ENCODE measurements around the gene MGAT1.

The MGAT1 gene

GRCh38 chr5:180839935-180840334, 37.3 kb upstream of the MGAT1 start:
- DNase-seq = no peak
- 95% methylated on average over 3 of the region's 3 CpGs for WGBS
- H2BK120ac ChIP-seq (ENCODE audit: low read depth, low read length) = no peak overlapping the region

GRCh38 chr5:180839227-180839626, 36.6 kb upstream of the MGAT1 start:
- no peak overlapping the region for H3K14ac ChIP-seq (ENCODE audit: low read length in 2 of 2)
- H3K4ac ChIP-seq (ENCODE audit: low read depth in 1 of 2, low read length in 2 of 2) = no peak overlapping the region
- no peak for DNase-seq
- no peak overlapping the region for H3K4me3 ChIP-seq (ENCODE audit: insufficient read depth in 1 of 2, low read depth in 1 of 2, low read length in 2 of 2)
- no peaks in the 10 kb centered on the region for H3K27me3 ChIP-seq (ENCODE audit: control insufficient read depth in 1 of 2, insufficient read depth in 1 of 2, low read length in 2 of 2)
- H3K4me1 ChIP-seq (ENCODE audit: control insufficient read depth, insufficient read depth, low read depth, low read length) = no peaks in the 10 kb centered on the region
- H2BK5ac ChIP-seq (ENCODE audit: low read depth, low read length, poor library complexity, severe bottlenecking) = no peak overlapping the region
- H3K9me3 ChIP-seq (ENCODE audit: control insufficient read depth, low read length) = no peaks in the 10 kb centered on the region
- H3K27ac ChIP-seq (ENCODE audit: low read length, poor library complexity, severe bottlenecking) = no peak overlapping the region
- H2BK120ac ChIP-seq (ENCODE audit: low read depth, low read length) = no peak overlapping the region
- H4K91ac ChIP-seq (ENCODE audit: low read length) = no peak overlapping the region
- no peak overlapping the region for H2AK5ac ChIP-seq (ENCODE audit: low read length, severe bottlenecking)
- H2BK15ac ChIP-seq (ENCODE audit: low read depth, poor library complexity, severe bottlenecking) = no peak overlapping the region
- H3K4me2 ChIP-seq (ENCODE audit: low read length, poor library complexity, severe bottlenecking) = no peak overlapping the region
- no peak overlapping the region for H2AFZ ChIP-seq (ENCODE audit: low read depth, low read length)
- H2BK12ac ChIP-seq (ENCODE audit: low read length in 2 of 2) = no peak overlapping the region
- H3K23ac ChIP-seq (ENCODE audit: low read length in 2 of 2) = no peak overlapping the region
- H3K9ac ChIP-seq (ENCODE audit: low read length) = no peak overlapping the region
- H4K8ac ChIP-seq (ENCODE audit: low read length) = no peak overlapping the region
- no peak overlapping the region for H3K18ac ChIP-seq (ENCODE audit: low read depth in 1 of 2, low read length in 2 of 2)
- 89% methylated on average over 2 of the region's 2 CpGs for WGBS
- H3K79me1 ChIP-seq (replicated peaks; ENCODE audit: low read length, poor library complexity, severe bottlenecking) = no peaks in the 10 kb centered on the region
- peaks cover 4 to 41% of the 10 kb centered on the region in 2 experiments for H3K36me3 ChIP-seq (ENCODE audit: control insufficient read depth in 1 of 2, insufficient read depth in 2 of 2, low read depth in 1 of 2, low read length in 2 of 2)

More at GRCh38 chr5:180839935-180840334, 37.3 kb upstream of the MGAT1 start:
- Histone ChIP-seq H4K8ac (ENCODE audit: low read length) (no peak overlapping the region), H2AK5ac (ENCODE audit: low read length, severe bottlenecking) (no peak overlapping the region), H3K4ac (ENCODE audit: low read depth in 1 of 2, low read length in 2 of 2) (no peak overlapping the region), H3K27me3 (ENCODE audit: control insufficient read depth in 1 of 2, insufficient read depth in 1 of 2, low read length in 2 of 2) (no peaks in the 10 kb centered on the region), H3K9ac (ENCODE audit: low read length) (no peak overlapping the region), H3K4me2 (ENCODE audit: low read length, poor library complexity, severe bottlenecking) (no peak overlapping the region), H2AFZ (ENCODE audit: low read depth, low read length) (no peak overlapping the region), H3K18ac (ENCODE audit: low read depth in 1 of 2, low read length in 2 of 2) (no peak overlapping the region), H3K4me1 (ENCODE audit: control insufficient read depth, insufficient read depth, low read depth, low read length) (peaks cover 2% of the 10 kb centered on the region), H3K14ac (ENCODE audit: low read length in 2 of 2) (no peak overlapping the region), H2BK15ac (ENCODE audit: low read depth, poor library complexity, severe bottlenecking) (no peak overlapping the region), H2BK5ac (ENCODE audit: low read depth, low read length, poor library complexity, severe bottlenecking) (no peak overlapping the region), H3K36me3 (ENCODE audit: control insufficient read depth in 1 of 2, insufficient read depth in 2 of 2, low read depth in 1 of 2, low read length in 2 of 2) (peaks cover 4 to 34% of the 10 kb centered on the region in 2 experiments), H3K9me3 (ENCODE audit: control insufficient read depth, low read length) (no peaks in the 10 kb centered on the region), H4K91ac (ENCODE audit: low read length) (no peak overlapping the region), H3K23ac (ENCODE audit: low read length in 2 of 2) (no peak overlapping the region), H2BK12ac (ENCODE audit: low read length in 2 of 2) (peak overlapping the region in 1 of 2 experiments; percentile 24), H3K4me3 (ENCODE audit: insufficient read depth in 1 of 2, low read depth in 1 of 2, low read length in 2 of 2) (no peak overlapping the region), H3K27ac (ENCODE audit: low read length, poor library complexity, severe bottlenecking) (no peak overlapping the region), H3K79me1 (replicated peaks; ENCODE audit: low read length, poor library complexity, severe bottlenecking) (no peaks in the 10 kb centered on the region)

GRCh38 chr5:180837478-180837877, 34.9 kb upstream of the MGAT1 start:
- H3K79me1 ChIP-seq (replicated peaks; ENCODE audit: low read length, poor library complexity, severe bottlenecking) = peaks cover 3% of the 10 kb centered on the region
- H3K23ac ChIP-seq (ENCODE audit: low read length in 2 of 2) = no peak overlapping the region
- H3K18ac ChIP-seq (ENCODE audit: low read depth in 1 of 2, low read length in 2 of 2) = no peak overlapping the region

GRCh38 chr5:180832638-180833068, 30.0 kb upstream of the MGAT1 start:
- H3K79me1 ChIP-seq (replicated peaks; ENCODE audit: low read length, poor library complexity, severe bottlenecking) = peaks cover 16% of the 10 kb centered on the region
- no peak overlapping the region for H4K91ac ChIP-seq (ENCODE audit: low read length)
- H3K14ac ChIP-seq (ENCODE audit: low read length in 2 of 2) = peak overlapping the region in 1 of 2 experiments; percentile 36
- H3K27ac ChIP-seq (ENCODE audit: low read length, poor library complexity, severe bottlenecking) = no peak overlapping the region
- no peak overlapping the region for H2BK120ac ChIP-seq (ENCODE audit: low read depth, low read length)
- peak overlapping the region in 1 of 2 experiments; percentile 98 for H3K4me3 ChIP-seq (ENCODE audit: insufficient read depth in 1 of 2, low read depth in 1 of 2, low read length in 2 of 2)
- H3K4me1 ChIP-seq (ENCODE audit: control insufficient read depth, insufficient read depth, low read depth, low read length) = peaks cover 15% of the 10 kb centered on the region
- H3K9me3 ChIP-seq (ENCODE audit: control insufficient read depth, low read length) = peaks cover 6% of the 10 kb centered on the region
- H3K9ac ChIP-seq (ENCODE audit: low read length) = peak overlapping the region; percentile 96
- no peaks in the 10 kb centered on the region for H3K27me3 ChIP-seq (ENCODE audit: control insufficient read depth in 1 of 2, insufficient read depth in 1 of 2, low read length in 2 of 2)
- 99% methylated on average over 2 of the region's 2 CpGs for WGBS
- no peak overlapping the region for H4K8ac ChIP-seq (ENCODE audit: low read length)
- no peak overlapping the region for H2BK12ac ChIP-seq (ENCODE audit: low read length in 2 of 2)
- no peak overlapping the region for H3K23ac ChIP-seq (ENCODE audit: low read length in 2 of 2)
- H3K36me3 ChIP-seq (ENCODE audit: control insufficient read depth in 1 of 2, insufficient read depth in 2 of 2, low read depth in 1 of 2, low read length in 2 of 2) = peaks cover 12 to 49% of the 10 kb centered on the region in 2 experiments
- H3K4me2 ChIP-seq (ENCODE audit: low read length, poor library complexity, severe bottlenecking) = no peak overlapping the region
- H2BK15ac ChIP-seq (ENCODE audit: low read depth, poor library complexity, severe bottlenecking) = no peak overlapping the region
- no peak overlapping the region for H2BK5ac ChIP-seq (ENCODE audit: low read depth, low read length, poor library complexity, severe bottlenecking)
- no peak overlapping the region for H3K18ac ChIP-seq (ENCODE audit: low read depth in 1 of 2, low read length in 2 of 2)
- no peak overlapping the region for H2AFZ ChIP-seq (ENCODE audit: low read depth, low read length)
- peak overlapping the region in 1 of 2 experiments; percentile 5 for H3K4ac ChIP-seq (ENCODE audit: low read depth in 1 of 2, low read length in 2 of 2)
- DNase-seq = no peak
- peak overlapping the region; percentile 27 for H2AK5ac ChIP-seq (ENCODE audit: low read length, severe bottlenecking)

More at GRCh38 chr5:180837478-180837877, 34.9 kb upstream of the MGAT1 start:
- Histone ChIP-seq H3K4ac (ENCODE audit: low read depth in 1 of 2, low read length in 2 of 2) (no peak overlapping the region), H3K4me1 (ENCODE audit: control insufficient read depth, insufficient read depth, low read depth, low read length) (peaks cover 2% of the 10 kb centered on the region), H3K36me3 (ENCODE audit: control insufficient read depth in 1 of 2, insufficient read depth in 2 of 2, low read depth in 1 of 2, low read length in 2 of 2) (peaks cover 4 to 45% of the 10 kb centered on the region in 2 experiments), H3K4me2 (ENCODE audit: low read length, poor library complexity, severe bottlenecking) (no peak overlapping the region), H2BK5ac (ENCODE audit: low read depth, low read length, poor library complexity, severe bottlenecking) (no peak overlapping the region), H2BK12ac (ENCODE audit: low read length in 2 of 2) (no peak overlapping the region), H3K27me3 (ENCODE audit: control insufficient read depth in 1 of 2, insufficient read depth in 1 of 2, low read length in 2 of 2) (no peaks in the 10 kb centered on the region), H2AFZ (ENCODE audit: low read depth, low read length) (no peak overlapping the region), H3K4me3 (ENCODE audit: insufficient read depth in 1 of 2, low read depth in 1 of 2, low read length in 2 of 2) (no peak overlapping the region), H2BK15ac (ENCODE audit: low read depth, poor library complexity, severe bottlenecking) (no peak overlapping the region), H2AK5ac (ENCODE audit: low read length, severe bottlenecking) (no peak overlapping the region), H3K27ac (ENCODE audit: low read length, poor library complexity, severe bottlenecking) (no peak overlapping the region), H2BK120ac (ENCODE audit: low read depth, low read length) (no peak overlapping the region), H4K8ac (ENCODE audit: low read length) (no peak overlapping the region), H3K9ac (ENCODE audit: low read length) (no peak overlapping the region), H4K91ac (ENCODE audit: low read length) (no peak overlapping the region), H3K9me3 (ENCODE audit: control insufficient read depth, low read length) (no peaks in the 10 kb centered on the region), H3K14ac (ENCODE audit: low read length in 2 of 2) (no peak overlapping the region)
- WGBS = 93% methylated on average over 3 of the region's 4 CpGs
- no peak for DNase-seq

All from mesenchymal stem cell (in vitro differentiated cells and primary cell).